ENCODE results near the gene PRCP.

PRCP gene

DNA sequence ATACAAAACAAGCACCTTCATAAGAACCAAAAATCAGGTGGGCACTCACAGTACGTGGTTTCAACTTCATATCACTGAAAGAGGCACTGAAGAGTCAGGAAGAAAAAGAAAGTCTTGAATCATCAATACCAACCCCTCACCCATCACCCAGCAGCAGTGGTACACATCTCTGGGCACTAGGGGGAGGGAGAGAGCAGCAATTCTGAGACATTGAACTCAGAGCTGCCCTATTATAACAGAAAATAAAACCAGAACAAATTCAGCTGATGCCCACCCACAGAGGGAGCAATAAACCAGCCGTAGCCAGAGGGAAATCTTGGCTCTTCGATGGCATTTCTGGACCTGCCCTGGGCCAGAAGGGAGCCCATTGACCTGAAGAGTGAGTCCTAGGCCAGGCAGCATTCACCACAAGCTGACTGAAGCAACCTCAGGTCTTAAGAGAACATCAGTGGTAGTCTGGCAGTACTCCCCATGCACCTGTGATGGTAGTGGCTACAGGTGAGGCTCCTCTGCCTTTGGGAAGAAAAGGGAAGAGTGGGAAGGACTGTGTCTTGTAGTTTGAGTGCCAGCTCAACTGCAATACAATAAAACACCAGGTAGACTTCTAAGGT lies 124.4 kb downstream of the PRCP start:
- no peaks in the 10 kb centered on the region for H3K36me3 ChIP-seq (ENCODE audit: low read depth)
- ATAC-seq (ENCODE audit: low read depth) (peak; percentile 32; the same call in 1 of the 3 replicates), DNase-seq (ENCODE audit: low spot score) (no peak)
- H3K4me1 ChIP-seq (ENCODE audit: insufficient read depth, poor library complexity, severe bottlenecking), result peaks cover 8% of the 10 kb centered on the region
- H3K9me3 ChIP-seq (ENCODE audit: severe bottlenecking), result no peaks in the 10 kb centered on the region
- H3K4me3 ChIP-seq (ENCODE audit: severe bottlenecking), result no peak overlapping the region
- no peak overlapping the region for H3K27ac ChIP-seq (ENCODE audit: poor library complexity, severe bottlenecking)
- TF ChIP-seq, protein P1, sequence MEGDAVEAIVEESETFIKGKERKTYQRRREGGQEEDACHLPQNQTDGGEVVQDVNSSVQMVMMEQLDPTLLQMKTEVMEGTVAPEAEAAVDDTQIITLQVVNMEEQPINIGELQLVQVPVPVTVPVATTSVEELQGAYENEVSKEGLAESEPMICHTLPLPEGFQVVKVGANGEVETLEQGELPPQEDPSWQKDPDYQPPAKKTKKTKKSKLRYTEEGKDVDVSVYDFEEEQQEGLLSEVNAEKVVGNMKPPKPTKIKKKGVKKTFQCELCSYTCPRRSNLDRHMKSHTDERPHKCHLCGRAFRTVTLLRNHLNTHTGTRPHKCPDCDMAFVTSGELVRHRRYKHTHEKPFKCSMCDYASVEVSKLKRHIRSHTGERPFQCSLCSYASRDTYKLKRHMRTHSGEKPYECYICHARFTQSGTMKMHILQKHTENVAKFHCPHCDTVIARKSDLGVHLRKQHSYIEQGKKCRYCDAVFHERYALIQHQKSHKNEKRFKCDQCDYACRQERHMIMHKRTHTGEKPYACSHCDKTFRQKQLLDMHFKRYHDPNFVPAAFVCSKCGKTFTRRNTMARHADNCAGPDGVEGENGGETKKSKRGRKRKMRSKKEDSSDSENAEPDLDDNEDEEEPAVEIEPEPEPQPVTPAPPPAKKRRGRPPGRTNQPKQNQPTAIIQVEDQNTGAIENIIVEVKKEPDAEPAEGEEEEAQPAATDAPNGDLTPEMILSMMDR (IDR thresholded peaks at IDR 0.05; ENCODE audit: poor library complexity, severe bottlenecking), result peak; percentile 56
- H3K27me3 ChIP-seq (ENCODE audit: insufficient read depth, poor library complexity, severe bottlenecking), result no peaks in the 10 kb centered on the region

DNA sequence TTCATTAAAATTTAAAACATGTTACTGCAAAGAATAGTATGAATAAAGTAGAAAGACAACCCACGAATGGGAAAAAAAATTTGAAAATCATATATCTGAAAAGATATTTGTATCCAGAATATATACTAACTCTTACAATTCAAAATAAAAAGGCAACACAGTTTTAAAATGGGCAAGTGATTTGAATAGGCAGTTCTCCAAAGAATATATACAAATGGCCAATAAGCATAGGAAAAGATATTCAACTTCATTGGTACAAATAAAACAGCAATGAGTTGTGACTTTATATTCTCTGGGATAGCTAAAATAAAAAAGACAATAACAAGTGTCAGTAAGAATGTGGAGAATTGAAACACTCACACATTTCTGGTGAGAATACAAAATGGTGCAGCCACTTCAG lies 125.0 kb downstream of the PRCP start:
- peaks cover 13% of the 10 kb centered on the region for H3K4me1 ChIP-seq (ENCODE audit: insufficient read depth, poor library complexity, severe bottlenecking)
- TF ChIP-seq, protein P1 (IDR thresholded peaks at IDR 0.05; ENCODE audit: poor library complexity, severe bottlenecking), result no peak
- no peak for DNase-seq (ENCODE audit: low spot score)

More for the DNA sequence above, 125.0 kb downstream of the PRCP start:
- no peaks in the 10 kb centered on the region for H3K9me3 ChIP-seq (ENCODE audit: severe bottlenecking)
- no peak for ATAC-seq (ENCODE audit: low read depth)
- no peaks in the 10 kb centered on the region for H3K27me3 ChIP-seq (ENCODE audit: insufficient read depth, poor library complexity, severe bottlenecking)
- no peaks in the 10 kb centered on the region for H3K36me3 ChIP-seq (ENCODE audit: low read depth)
- H3K27ac ChIP-seq (ENCODE audit: poor library complexity, severe bottlenecking), result no peak overlapping the region
- H3K4me3 ChIP-seq (ENCODE audit: severe bottlenecking), result no peak overlapping the region

All from RWPE2 (cell line).